ENCODE results near the gene ZAP70.

Gene ZAP70

GRCh38 chr2:97775074-97775473 is 61.7 kb downstream of the ZAP70 start:
- no peak for DNase-seq (ENCODE audit: low read depth in 2 of 3, low spot score in 2 of 3)

GRCh38 chr2:97779141-97779540 is 65.8 kb downstream of the ZAP70 start:
- no peak for DNase-seq (ENCODE audit: low read depth in 2 of 3, low spot score in 2 of 3)

- DNase-seq (ENCODE audit: low read depth in 2 of 3, low spot score in 2 of 3): no peak
Observed at GRCh38 chr2:97781981-97782380, 68.6 kb downstream of the ZAP70 start.

GRCh38 chr2:97784953-97785352 is 71.6 kb downstream of the ZAP70 start:
- DNase-seq (ENCODE audit: low read depth in 2 of 3, low spot score in 2 of 3): no peak

GRCh38 chr2:97785818-97786217 is 72.4 kb downstream of the ZAP70 start:
- no peak for DNase-seq (ENCODE audit: low read depth in 2 of 3, low spot score in 2 of 3)

GRCh38 chr2:97788986-97789644 is 75.7 kb downstream of the ZAP70 start:
- no peak for DNase-seq (ENCODE audit: low read depth in 2 of 3, low spot score in 2 of 3)

All from activated CD8-positive, alpha-beta memory T cell treated with anti-CD3 and anti-CD28 coated beads for 48 hours (primary cell).